GM19193 (cell line): Measurements from ENCODE around the gene HOXC5.

Source experiments
- POLR2A ChIP-seq: IDR thresholded peaks from 4 replicates; pipeline ENCODE4 v1.6.1; 2011; ENCODE audit not compliant: insufficient read depth, insufficient read length; ENCODE audit errors: extremely low read depth

The HOXC5 gene

DNA sequence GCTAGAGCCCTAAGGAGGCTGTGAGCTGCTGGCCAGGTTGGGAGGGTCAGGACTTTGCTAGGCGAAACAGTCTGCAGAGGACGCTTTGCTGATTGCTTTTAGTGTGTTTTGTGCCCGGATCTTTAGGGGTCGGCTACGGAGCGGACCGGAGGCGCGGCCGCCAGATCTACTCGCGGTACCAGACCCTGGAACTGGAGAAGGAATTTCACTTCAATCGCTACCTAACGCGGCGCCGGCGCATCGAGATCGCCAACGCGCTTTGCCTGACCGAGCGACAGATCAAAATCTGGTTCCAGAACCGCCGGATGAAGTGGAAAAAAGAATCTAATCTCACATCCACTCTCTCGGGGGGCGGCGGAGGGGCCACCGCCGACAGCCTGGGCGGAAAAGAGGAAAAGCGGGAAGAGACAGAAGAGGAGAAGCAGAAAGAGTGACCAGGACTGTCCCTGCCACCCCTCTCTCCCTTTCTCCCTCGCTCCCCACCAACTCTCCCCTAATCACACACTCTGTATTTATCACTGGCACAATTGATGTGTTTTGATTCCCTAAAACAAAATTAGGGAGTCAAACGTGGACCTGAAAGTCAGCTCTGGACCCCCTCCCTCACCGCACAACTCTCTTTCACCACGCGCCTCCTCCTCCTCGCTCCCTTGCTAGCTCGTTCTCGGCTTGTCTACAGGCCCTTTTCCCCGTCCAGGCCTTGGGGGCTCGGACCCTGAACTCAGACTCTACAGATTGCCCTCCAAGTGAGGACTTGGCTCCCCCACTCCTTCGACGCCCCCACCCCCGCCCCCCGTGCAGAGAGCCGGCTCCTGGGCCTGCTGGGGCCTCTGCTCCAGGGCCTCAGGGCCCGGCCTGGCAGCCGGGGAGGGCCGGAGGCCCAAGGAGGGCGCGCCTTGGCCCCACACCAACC lies 3.1 kb upstream of the HOXC5 start:
- TF ChIP-seq POLR2A, result no peak

DNA sequence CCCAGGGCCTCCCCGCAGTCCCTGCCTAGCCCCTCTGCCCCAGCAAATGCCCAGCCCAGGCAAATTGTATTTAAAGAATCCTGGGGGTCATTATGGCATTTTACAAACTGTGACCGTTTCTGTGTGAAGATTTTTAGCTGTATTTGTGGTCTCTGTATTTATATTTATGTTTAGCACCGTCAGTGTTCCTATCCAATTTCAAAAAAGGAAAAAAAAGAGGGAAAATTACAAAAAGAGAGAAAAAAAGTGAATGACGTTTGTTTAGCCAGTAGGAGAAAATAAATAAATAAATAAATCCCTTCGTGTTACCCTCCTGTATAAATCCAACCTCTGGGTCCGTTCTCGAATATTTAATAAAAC lies 2.4 kb upstream of the HOXC5 start:
- no peak for TF ChIP-seq POLR2A

DNA sequence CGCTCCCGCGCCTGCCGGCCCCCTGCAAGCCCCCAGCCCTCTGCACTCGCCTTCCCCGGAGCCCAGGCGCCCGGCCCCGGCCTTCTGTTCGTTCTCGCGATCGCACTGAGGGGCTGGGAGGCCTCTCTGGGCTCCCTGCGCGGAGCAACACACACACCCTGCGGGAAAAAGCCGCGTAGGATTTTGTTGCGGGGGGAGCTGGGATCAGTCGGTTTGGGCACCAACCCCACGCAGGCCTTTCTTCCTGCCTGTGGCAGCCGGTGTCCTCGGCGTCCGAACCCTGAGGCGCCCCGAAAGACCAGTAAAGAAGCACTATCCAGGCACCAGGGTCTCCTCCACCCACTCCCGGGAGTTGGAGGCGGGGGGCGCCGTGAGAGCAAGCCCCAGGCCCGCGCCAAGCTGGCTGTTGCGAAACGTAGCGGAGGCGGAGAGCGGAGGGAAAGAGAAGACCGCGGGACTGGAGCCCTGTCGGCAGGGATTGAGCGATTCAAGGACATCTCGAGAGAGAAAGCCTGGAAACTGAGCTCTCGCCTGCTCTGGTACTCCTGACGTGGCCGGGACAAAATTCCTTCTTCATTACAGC lies 1.9 kb upstream of the HOXC5 start:
- TF ChIP-seq POLR2A, result no peak

DNA sequence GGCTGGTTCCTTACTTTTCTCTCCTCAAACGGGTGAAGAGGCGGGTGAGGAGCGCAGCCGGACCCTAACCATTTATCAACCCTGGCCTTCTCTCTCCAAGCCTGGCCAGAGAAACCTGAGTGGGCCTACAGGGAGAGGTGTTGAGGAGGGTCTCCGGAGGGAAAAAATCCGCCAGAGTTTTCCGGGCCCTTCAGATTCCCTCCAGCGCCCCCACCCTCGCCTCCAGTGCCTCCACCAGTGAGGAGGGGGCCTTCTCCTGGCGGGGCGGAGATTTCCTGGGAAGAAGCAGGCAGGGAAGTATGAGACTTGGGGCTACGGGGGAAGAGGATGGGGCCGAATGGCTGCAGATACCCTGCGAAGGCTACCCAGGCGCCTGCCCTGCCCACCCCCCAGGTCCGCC lies 1.4 kb upstream of the HOXC5 start:
- no peak for TF ChIP-seq POLR2A

DNA sequence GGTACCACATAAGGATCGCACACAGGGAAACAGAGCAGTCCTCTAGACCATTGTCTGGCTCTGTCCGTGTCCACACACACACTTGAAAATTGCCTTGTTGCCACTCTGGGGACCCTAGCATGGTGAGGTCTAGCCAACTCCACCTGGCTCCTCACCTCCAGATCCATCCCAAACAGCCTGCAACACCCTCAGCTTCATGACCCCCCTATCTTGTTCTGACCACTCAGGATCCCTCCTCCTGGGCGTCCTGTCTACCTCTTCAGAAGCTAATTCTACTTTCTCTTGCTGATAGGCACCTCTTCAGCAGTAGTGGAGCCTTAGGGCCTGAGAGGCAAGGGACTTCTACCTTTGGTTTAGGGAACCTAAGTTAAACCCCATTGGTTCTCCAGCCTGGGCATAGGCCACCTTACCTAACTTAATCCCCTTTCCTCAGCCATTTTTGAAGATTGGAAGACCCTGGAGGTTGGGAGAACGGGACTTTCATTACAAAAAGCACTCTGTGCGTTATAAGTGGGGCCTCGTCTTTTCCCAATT lies 697 bp upstream of the HOXC5 start:
- TF ChIP-seq POLR2A, result no peak

DNA sequence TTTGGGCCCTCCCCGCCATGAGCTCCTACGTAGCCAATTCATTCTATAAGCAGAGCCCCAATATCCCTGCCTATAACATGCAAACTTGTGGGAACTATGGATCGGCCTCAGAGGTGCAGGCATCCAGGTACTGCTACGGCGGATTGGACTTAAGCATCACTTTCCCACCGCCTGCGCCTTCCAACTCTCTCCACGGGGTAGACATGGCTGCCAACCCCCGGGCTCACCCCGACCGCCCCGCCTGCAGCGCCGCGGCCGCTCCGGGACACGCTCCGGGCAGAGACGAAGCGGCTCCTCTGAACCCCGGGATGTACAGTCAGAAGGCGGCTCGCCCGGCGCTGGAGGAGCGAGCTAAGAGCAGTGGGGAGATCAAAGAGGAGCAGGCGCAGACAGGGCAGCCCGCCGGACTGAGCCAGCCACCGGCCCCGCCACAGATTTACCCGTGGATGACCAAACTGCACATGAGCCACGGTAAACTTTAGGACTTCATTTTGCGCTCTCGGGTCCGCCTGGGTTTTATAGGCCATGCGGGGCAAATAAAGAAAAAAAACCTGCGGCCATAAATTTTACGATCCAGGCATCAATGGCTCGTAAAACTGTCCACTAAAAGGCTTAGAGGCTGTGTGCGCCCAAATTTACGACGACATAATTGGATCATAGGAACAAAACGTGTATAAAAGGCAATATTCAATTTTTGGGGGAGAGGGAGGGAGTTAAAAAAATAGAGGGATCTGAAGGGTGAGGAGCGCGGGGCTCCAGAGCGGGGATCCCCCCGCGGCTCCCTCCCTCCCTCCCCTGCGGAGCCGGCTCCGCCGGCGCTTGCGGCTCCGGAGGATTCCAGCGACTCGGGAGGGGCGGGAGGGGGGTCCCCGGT lies 493 bp downstream of the HOXC5 start:
- no peak for TF ChIP-seq POLR2A

GRCh38 chr12:54033980-54034784 lies 1.3 kb downstream of the HOXC5 start:
- TF ChIP-seq POLR2A, result no peak

DNA sequence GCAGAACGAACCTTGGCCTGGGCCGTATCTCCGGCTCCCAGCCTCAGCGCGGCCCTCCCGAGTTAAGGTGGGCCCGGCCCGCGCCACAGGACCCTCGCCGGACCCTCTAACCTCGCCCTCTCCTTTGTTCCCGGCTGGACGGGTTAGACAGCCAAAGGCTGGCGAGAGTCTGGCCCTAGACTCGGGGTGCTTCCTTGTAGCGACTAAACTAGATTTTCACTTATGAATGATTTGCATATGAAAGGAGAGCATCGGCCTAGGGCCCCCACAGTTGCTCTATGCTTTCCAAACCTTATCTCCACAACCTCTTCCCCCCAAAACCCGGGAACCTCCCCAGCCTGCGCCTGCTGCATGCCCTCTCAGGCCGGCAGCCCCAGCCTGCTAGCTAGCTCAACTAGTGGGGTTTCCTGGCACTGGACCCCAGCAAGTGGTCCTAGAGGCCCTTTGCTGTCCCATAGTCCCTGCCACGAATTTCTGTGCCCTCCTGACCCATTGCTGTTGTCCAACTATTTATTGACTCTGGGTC lies 2.0 kb downstream of the HOXC5 start:
- TF ChIP-seq POLR2A, result no peak

DNA sequence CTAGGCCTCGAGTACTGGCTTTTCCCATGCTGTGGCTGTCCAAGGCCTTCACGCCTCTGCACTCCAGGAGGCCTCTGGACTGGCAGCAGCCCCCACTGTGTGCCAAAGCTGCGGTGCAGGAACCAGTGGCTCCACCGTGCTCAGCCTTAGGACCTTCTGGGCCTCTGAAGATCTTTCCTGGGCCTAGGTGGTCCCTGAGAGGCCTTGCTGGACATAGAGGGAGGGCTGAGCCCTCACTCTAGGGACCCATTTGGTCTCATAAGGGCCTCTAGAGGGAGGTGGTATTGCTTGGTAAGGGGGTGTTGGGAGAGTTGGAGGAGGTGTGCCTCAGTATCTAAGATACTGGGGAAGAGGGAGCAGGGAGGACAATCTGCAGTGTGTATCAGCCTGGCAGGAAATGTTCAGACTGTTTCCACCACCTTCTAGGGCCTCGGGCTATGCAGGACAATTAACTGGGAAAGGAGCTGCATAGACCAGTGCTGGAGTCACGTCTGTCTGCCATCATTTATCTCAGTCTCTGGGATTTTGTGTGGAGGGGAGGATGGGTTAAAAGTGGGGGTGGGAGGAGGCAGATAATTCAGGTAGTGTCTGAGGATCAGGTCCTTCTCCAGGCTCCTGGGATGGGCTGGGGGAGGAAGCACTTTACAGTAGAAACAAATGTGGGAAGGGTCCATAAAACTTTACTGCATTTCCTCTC lies 2.9 kb downstream of the HOXC5 start:
- no peak for TF ChIP-seq POLR2A

DNA sequence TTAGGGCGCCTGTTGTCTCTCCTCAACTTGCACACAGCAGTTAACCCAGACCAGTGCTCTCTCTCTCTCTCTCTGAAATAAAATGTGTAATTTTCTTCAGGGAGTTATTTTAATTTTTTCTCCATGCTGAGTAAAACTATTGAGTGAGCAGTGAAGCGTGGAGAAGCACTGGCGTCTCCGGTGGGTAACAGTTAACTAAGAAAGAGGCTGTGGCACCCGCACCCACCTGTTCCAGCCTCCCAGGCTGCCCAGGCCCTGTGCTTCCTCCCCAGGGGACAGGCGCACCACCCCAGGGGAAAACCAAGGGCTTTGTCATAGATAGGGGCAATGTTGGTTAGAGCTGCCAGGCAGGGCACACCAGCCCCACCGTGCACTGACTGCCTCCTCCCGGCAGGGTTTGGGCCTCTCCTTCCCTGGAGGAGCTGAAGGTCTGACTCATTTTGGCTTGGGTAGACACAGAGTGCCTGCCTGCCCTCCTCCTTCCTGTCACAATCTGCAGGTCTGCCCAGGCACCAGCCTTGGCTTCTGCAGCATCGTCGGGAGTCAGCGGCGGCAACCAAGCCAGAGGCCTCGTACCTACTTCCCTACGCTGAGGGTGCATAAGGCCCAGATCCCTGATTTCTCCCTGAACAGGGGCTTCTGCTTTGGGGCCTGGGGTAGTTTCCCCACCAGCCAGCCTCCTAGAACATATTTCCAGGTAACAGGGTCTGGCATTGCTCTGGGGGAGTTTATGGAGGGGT lies 3.9 kb downstream of the HOXC5 start:
- TF ChIP-seq POLR2A, result no peak

DNA sequence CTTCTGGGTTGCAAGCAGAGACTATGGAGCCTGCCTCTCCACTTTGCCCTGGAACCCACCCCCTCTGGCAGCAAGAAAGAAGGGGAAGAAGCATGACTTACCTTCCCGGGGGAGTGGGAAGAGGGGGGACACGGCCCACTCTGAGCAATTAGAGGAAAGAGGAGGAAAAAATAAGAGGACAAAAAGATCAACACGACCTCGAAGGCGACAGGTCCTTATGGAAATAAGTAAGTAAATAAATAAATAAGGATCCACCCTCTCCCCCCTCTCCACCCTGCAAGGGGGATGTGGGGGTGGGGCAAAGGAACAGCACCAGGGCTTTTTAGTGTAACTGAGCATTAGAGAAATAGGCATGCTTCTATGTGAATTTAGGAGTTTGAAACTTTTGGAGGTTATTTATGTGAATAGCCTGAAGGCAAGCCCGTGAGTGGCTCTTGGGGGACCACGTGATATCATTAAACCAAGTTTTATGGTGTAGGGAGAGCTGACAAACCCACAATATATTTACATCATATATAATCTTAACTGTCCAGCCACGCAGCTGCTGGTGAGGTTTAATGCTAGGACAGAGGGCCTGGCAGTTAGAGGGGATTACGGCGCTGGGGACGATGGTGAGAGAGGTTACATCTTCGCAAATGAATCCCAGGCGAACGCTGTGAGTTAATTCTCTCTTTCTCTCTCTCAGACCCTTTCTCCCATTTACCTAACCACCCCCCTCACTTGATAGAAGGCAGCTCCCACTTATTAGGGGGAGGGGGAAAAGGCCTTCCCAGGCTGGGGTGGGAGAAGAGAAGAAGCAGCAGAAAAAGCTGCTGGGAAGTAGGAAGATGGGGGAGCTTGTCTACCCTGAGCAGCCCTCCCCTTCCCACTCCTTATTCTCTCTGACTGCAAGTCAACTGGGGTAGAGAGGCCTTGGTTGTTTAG lies 4.8 kb downstream of the HOXC5 start:
- TF ChIP-seq POLR2A, result no peak
